Measurements from ENCODE around the gene RALGPS1.

Gene RALGPS1

DNA sequence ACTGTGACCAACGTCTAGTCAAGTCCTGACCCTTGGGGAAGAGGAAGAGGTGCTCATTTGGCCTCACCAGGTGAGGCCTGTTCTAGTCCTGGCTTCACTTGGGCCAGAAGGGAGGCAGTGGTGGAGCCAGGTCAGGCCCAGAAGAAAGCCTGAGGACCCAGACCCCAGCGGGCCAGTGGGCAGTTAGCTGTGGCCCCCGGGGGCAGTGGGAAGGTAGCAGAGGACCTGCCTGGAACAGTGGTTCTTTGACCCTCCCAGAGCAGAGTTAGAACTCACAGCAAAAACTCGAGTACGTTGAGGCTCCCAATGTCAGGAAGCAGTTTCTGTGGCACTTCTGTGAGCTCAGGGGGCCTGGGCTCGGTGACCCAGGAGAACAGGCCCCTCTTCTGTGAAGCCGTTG lies 284.0 kb downstream of the RALGPS1 start:
- Mint-ChIP-seq H3K27ac (no peak overlapping the region), H3K36me3 (ENCODE audit: low read depth) (no peaks in the 10 kb centered on the region), H3K4me3 (no peak overlapping the region), H3K27me3 (ENCODE audit: low read depth, poor library complexity) (peaks cover 4% of the 10 kb centered on the region), H3K9me3 (no peaks in the 10 kb centered on the region), H3K4me1 (peaks cover 37% of the 10 kb centered on the region)
- no peak for TF ChIP-seq CTCF (IDR thresholded peaks at IDR 0.05)
- no peak for DNase-seq

- H3K9me3 Mint-ChIP-seq: no peaks in the 10 kb centered on the region
- H3K27ac Mint-ChIP-seq: no peak overlapping the region
- no peaks in the 10 kb centered on the region for H3K36me3 Mint-ChIP-seq (ENCODE audit: low read depth)
- H3K4me1 Mint-ChIP-seq: peaks cover 44% of the 10 kb centered on the region
- H3K4me3 Mint-ChIP-seq: no peak overlapping the region
- peaks cover 4% of the 10 kb centered on the region for H3K27me3 Mint-ChIP-seq (ENCODE audit: low read depth, poor library complexity)
- DNase-seq: peak; percentile 87
- TF ChIP-seq CTCF (IDR thresholded peaks at IDR 0.05): peak; percentile 96
Observed at GRCh38 chr9:127199001-127199791, 284.6 kb downstream of the RALGPS1 start.

- H3K4me1 Mint-ChIP-seq: peaks cover 48% of the 10 kb centered on the region
- DNase-seq: no peak
- no peak overlapping the region for H3K4me3 Mint-ChIP-seq
- H3K36me3 Mint-ChIP-seq (ENCODE audit: low read depth): no peaks in the 10 kb centered on the region
- H3K27ac Mint-ChIP-seq: no peak overlapping the region
- TF ChIP-seq CTCF (IDR thresholded peaks at IDR 0.05): no peak
- no peaks in the 10 kb centered on the region for H3K9me3 Mint-ChIP-seq
- peaks cover 4% of the 10 kb centered on the region for H3K27me3 Mint-ChIP-seq (ENCODE audit: low read depth, poor library complexity)
Observed at GRCh38 chr9:127200106-127200862, 285.7 kb downstream of the RALGPS1 start.

GRCh38 chr9:127201071-127201541 lies 286.5 kb downstream of the RALGPS1 start:
- no peak for DNase-seq
- Mint-ChIP-seq H3K36me3 (ENCODE audit: low read depth) (no peaks in the 10 kb centered on the region), H3K27ac (no peak overlapping the region), H3K4me1 (peaks cover 53% of the 10 kb centered on the region), H3K4me3 (no peak overlapping the region), H3K27me3 (ENCODE audit: low read depth, poor library complexity) (peaks cover 8% of the 10 kb centered on the region), H3K9me3 (no peaks in the 10 kb centered on the region)
- TF ChIP-seq CTCF (IDR thresholded peaks at IDR 0.05): no peak

DNA sequence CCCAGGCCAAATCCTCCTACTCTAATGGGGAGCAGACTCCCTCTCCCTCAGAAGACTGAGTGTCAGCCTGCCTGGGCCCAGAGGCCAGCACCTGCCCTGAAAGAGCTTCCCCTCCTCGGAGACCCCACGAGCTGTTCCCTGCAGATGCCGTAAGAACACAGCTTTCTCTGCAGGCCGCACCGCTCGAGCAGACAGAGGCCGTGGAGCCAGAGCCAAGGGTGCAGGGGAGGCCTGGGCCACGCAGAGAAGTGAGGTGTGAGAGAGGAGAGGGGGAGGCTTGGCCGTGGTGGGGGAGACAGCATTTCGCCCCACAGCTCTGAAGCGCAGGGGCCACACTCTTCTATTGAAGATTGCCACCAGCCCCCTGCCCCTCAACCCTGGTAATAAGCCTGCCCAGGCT lies 287.1 kb downstream of the RALGPS1 start:
- Mint-ChIP-seq H3K4me1 (peaks cover 53% of the 10 kb centered on the region), H3K27ac (no peak overlapping the region)

More for the DNA sequence above, 287.1 kb downstream of the RALGPS1 start:
- Mint-ChIP-seq H3K4me3 (no peak overlapping the region), H3K9me3 (no peaks in the 10 kb centered on the region), H3K36me3 (ENCODE audit: low read depth) (no peaks in the 10 kb centered on the region), H3K27me3 (ENCODE audit: low read depth, poor library complexity) (peaks cover 12% of the 10 kb centered on the region)
- DNase-seq: no peak
- no peak for TF ChIP-seq CTCF (IDR thresholded peaks at IDR 0.05)

Measured in nephron progenitor cell (in vitro differentiated cells).